OCI-LY7 (cell line): ENCODE data around the gene RRM1. TPM values are rescaled to one million over a fixed set of nuclear protein-coding genes. Genes with fewer than 3 reads are reported as not detected.

Experiments used
- BruUV-seq: library from RNA; stranded (reverse); fragments of 400-500 nt; replicated peaks from 2 replicates; lab custom pipeline; 2021; lab: Mats Ljungman, UMichigan
- CTCF ChIA-PET: fragments of 300-600 bp; sonication (Branson Sonifier 250); formaldehyde crosslinking; loops from one replicate; lab custom pipeline; 2022; ENCODE audit warnings: antibody characterized with exemption; ENCODE audit not compliant: unreplicated experiment; lab: Charles Lee
- POLR2A ChIA-PET: fragments of 300-600 bp; sonication (Branson Sonifier 250); formaldehyde crosslinking; loops from one replicate; lab custom pipeline; 2022; ENCODE audit warnings: antibody characterized with exemption; lab: Charles Lee
- DNase-seq: peaks from one replicate; pipeline ENCODE4 v3.0.0-alpha.2; 2015; ENCODE audit warnings: low spot score
- H2AFZ ChIP-seq: fragments of 200-600 bp; sonication (generic), shearing (Covaris generic); 2 replicates; pipeline ENCODE4 v1.6.1; 2014; ENCODE audit warnings: mild to moderate bottlenecking, antibody characterized with exemption, low read length, moderate library complexity
- H3K27ac ChIP-seq: fragments of 200-600 bp; sonication (generic); 2 replicates; pipeline ENCODE4 v1.5.1; 2014; ENCODE audit warnings: mixed run types, low read depth, mild to moderate bottlenecking, moderate library complexity, low read length, inconsistent platforms; ENCODE audit not compliant: poor library complexity, severe bottlenecking
- H3K36me3 ChIP-seq: fragments of 200-600 bp; sonication (generic); 2 replicates; pipeline ENCODE4 v1.6.1; 2014; ENCODE audit warnings: mild to moderate bottlenecking, antibody characterized with exemption, low read length, moderate library complexity, mixed read lengths; ENCODE audit not compliant: insufficient read depth
- H3K4me1 ChIP-seq: fragments of 200-600 bp; sonication (generic); 2 replicates; pipeline ENCODE4 v1.5.1; 2014; ENCODE audit warnings: mild to moderate bottlenecking, low read length; ENCODE audit not compliant: insufficient read depth, poor library complexity, severe bottlenecking
- H3K4me2 ChIP-seq: fragments of 200-600 bp; sonication (generic); 2 replicates; pipeline ENCODE4 v1.6.1; 2014; ENCODE audit warnings: mild to moderate bottlenecking, low read length
- H3K4me3 ChIP-seq: fragments of 200-600 bp; sonication (generic); 2 replicates; pipeline ENCODE4 v1.5.1; 2014; ENCODE audit warnings: mild to moderate bottlenecking, low read depth, low read length; ENCODE audit not compliant: poor library complexity, severe bottlenecking
- H3K79me2 ChIP-seq: fragments of 200-600 bp; sonication (generic); 2 replicates; pipeline ENCODE4 v1.6.1; 2016; ENCODE audit warnings: low read depth, mild to moderate bottlenecking, low read length, moderate library complexity, mixed read lengths; ENCODE audit not compliant: insufficient read depth
- H3K9me2 ChIP-seq: fragments of 200-600 bp; sonication (generic); 2 replicates; pipeline ENCODE4 v1.6.1; 2016; ENCODE audit warnings: mild to moderate bottlenecking, low read length, mixed read lengths; ENCODE audit not compliant: insufficient read depth
- H3K9me3 ChIP-seq: fragments of 200-600 bp; sonication (generic); 2 replicates; pipeline ENCODE4 v1.6.1; 2014; ENCODE audit warnings: mild to moderate bottlenecking, mixed run types, low read length, mixed read lengths
- H4K20me1 ChIP-seq: fragments of 200-600 bp; sonication (generic); 2 replicates; pipeline ENCODE4 v1.6.1; 2014; ENCODE audit warnings: mild to moderate bottlenecking, antibody characterized with exemption, low read length, moderate library complexity, mixed read lengths; ENCODE audit not compliant: insufficient read depth
- EZH2phosphoT487 ChIP-seq: fragments of 200-600 bp; sonication (generic); IDR thresholded peaks from 2 replicates; pipeline ENCODE4 v1.6.1; 2018; ENCODE audit warnings: low read depth, borderline replicate concordance, mild to moderate bottlenecking, mixed run types, antibody characterized with exemption, low read length, moderate library complexity, mixed read lengths
- intact Hi-C: fragments of 100-400 bp; cut with micrococcal nuclease; formaldehyde crosslinking; loops from one replicate; pipeline ENCODE4 v1.10.0; 2022; ENCODE audit not compliant: unreplicated experiment
- total RNA-seq, 2 experiments: library from RNA; depleted of rRNA in 1 of 2; stranded (reverse); fragments of >200 nt in 1 of 2; shearing (Covaris generic) in 1 of 2; gene quantifications; 2 replicates each; pipeline ENCODE4 v1.2.3, GENCODE V29; 2014 to 2022
- TF ChIP-seq, protein P1 (sequence below): fragments of 200-600 bp; sonication (generic); conservative IDR thresholded peaks from 2 replicates; pipeline ENCODE4 v1.5.1; 2014; ENCODE audit warnings: mild to moderate bottlenecking, antibody characterized with exemption, low read length, moderate library complexity, mixed read lengths

The RRM1 gene
- total RNA-seq, 2 experiments from 2014 or later, result 123 to 162 TPM

DNA sequence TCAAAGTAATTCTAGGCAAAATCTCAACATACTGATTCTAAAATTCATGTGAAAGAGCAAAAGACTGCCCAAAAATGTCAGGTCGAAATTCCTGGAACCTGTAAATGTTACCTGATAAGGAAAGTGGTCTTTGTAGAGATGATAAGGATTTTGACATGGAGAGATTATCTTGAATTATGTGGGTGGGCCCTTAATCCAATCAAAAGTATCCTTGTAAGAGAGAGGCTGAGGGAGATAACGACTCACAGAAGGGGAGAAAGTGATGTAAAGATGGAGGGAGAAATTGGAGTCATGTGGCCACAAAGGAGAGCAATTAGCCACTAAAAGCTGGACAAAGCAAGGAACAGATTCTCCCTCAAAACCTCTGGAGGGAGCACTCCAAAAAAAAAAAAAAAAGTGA, 20.5 kb downstream of the RRM1 start:
- Histone ChIP-seq H3K9me2 (no peaks in the 10 kb centered on the region), H3K4me1 (no peaks in the 10 kb centered on the region), H3K27ac (no peak overlapping the region), H3K4me2 (no peak overlapping the region), H3K79me2 (peaks cover 5% of the 10 kb centered on the region; the same call in 1 of the 2 replicates), H3K36me3 (peaks cover 100% of the 10 kb centered on the region), H2AFZ (no peak overlapping the region), H3K4me3 (no peak overlapping the region), H3K9me3 (no peaks in the 10 kb centered on the region), H4K20me1 (no peaks in the 10 kb centered on the region)
- no peak for TF ChIP-seq EZH2phosphoT487
- TF ChIP-seq, protein P1, sequence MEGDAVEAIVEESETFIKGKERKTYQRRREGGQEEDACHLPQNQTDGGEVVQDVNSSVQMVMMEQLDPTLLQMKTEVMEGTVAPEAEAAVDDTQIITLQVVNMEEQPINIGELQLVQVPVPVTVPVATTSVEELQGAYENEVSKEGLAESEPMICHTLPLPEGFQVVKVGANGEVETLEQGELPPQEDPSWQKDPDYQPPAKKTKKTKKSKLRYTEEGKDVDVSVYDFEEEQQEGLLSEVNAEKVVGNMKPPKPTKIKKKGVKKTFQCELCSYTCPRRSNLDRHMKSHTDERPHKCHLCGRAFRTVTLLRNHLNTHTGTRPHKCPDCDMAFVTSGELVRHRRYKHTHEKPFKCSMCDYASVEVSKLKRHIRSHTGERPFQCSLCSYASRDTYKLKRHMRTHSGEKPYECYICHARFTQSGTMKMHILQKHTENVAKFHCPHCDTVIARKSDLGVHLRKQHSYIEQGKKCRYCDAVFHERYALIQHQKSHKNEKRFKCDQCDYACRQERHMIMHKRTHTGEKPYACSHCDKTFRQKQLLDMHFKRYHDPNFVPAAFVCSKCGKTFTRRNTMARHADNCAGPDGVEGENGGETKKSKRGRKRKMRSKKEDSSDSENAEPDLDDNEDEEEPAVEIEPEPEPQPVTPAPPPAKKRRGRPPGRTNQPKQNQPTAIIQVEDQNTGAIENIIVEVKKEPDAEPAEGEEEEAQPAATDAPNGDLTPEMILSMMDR, result no peak
- ChIA-PET POLR2A (interaction anchor here (1.3 kb wide), 1 partner anchor 18 kb away, joined by 3 read pairs; no protein-coding TSS in a partner anchor), CTCF (no interaction called here)
- no TSS peak for BruUV-seq
- no peak for DNase-seq
- intact Hi-C loops, result no loop called here

GRCh38 chr11:4118107-4118506, 23.5 kb downstream of the RRM1 start:
- POLR2A ChIA-PET, result interaction anchor here (0.6 kb wide), 1 partner anchor 519 kb away, joined by 3 read pairs; the partner anchor contains the start of gene OR51D1
- no peaks in the 10 kb centered on the region for H3K4me1 ChIP-seq

DNA sequence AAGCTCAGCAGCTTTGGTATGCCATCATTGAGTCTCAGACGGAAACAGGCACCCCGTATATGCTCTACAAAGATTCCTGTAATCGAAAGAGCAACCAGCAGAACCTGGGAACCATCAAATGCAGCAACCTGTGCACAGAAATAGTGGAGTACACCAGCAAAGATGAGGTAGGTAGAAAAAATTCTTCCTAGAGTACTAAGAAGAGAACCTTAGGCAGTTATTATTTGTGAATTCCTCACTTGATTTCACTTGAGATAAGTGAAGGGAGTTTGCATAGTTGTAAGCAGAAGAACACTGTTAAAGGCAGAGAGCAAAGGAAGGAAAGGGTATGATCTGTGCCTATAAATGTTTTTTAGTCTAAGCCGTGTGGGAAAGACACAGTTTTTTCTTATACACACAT, 28.6 kb downstream of the RRM1 start:
- no peaks in the 10 kb centered on the region for H4K20me1 ChIP-seq
- H3K9me2 ChIP-seq, result no peaks in the 10 kb centered on the region
- ChIA-PET CTCF (no interaction called here), POLR2A (no interaction called here)
- H3K4me2 ChIP-seq, result no peak overlapping the region
- intact Hi-C loops, result no loop called here
- no peak for TF ChIP-seq EZH2phosphoT487
- TF ChIP-seq, protein P1, result no peak
- H2AFZ ChIP-seq, result no peak overlapping the region
- H3K27ac ChIP-seq, result no peak overlapping the region
- H3K4me1 ChIP-seq, result no peaks in the 10 kb centered on the region
- H3K36me3 ChIP-seq, result peaks cover 97% of the 10 kb centered on the region
- BruUV-seq, result no TSS peak
- no peak for DNase-seq
- H3K4me3 ChIP-seq, result no peak overlapping the region
- H3K9me3 ChIP-seq, result no peaks in the 10 kb centered on the region
- H3K79me2 ChIP-seq, result no peaks in the 10 kb centered on the region

More at GRCh38 chr11:4118107-4118506, 23.5 kb downstream of the RRM1 start:
- Histone ChIP-seq H2AFZ (no peak overlapping the region), H3K4me2 (no peak overlapping the region), H3K4me3 (no peak overlapping the region), H3K27ac (no peak overlapping the region), H4K20me1 (no peaks in the 10 kb centered on the region), H3K9me3 (no peaks in the 10 kb centered on the region), H3K36me3 (peaks cover 100% of the 10 kb centered on the region), H3K9me2 (no peaks in the 10 kb centered on the region), H3K79me2 (peaks cover 5% of the 10 kb centered on the region; the same call in 1 of the 2 replicates)
- TF ChIP-seq, protein P1, result no peak
- no peak for TF ChIP-seq EZH2phosphoT487
- intact Hi-C loops, result no loop called here
- no TSS peak for BruUV-seq
- DNase-seq, result no peak
- CTCF ChIA-PET, result no interaction called here
